ENCODE measurements around the gene LENEP.

LENEP gene

GRCh38 chr1:155026154-155026553, 32.8 kb downstream of the LENEP start:
- no peak for DNase-seq (ENCODE audit: low read depth, low spot score)

- no peak for DNase-seq (ENCODE audit: low read depth, low spot score)
Observed at GRCh38 chr1:155026588-155026987, 33.2 kb downstream of the LENEP start.

- DNase-seq (ENCODE audit: low read depth, low spot score) = no peak
Observed at GRCh38 chr1:155029513-155030242, 36.3 kb downstream of the LENEP start.

- DNase-seq (ENCODE audit: low read depth, low spot score) = no peak
Observed at GRCh38 chr1:155030243-155030795, 36.9 kb downstream of the LENEP start.

GRCh38 chr1:155030899-155031298, 37.5 kb downstream of the LENEP start:
- DNase-seq (ENCODE audit: low read depth, low spot score) = no peak

- no peak for DNase-seq (ENCODE audit: low read depth, low spot score)
Observed at GRCh38 chr1:155032886-155033285, 39.5 kb downstream of the LENEP start.

- no peak for DNase-seq (ENCODE audit: low read depth, low spot score)
Observed at GRCh38 chr1:155033524-155033923, 40.1 kb downstream of the LENEP start, which contains the start of the genes DCST1 and DCST2. Gene DCST1, plus strand, starts transcription at chr1:155033824. Its CDS starts 213 bp downstream, at chr1:155034037. Gene DCST2, minus strand, starts transcription at chr1:155033781. Its CDS starts 80 bp downstream, at chr1:155033701.

GRCh38 chr1:155034318-155035208, 41.2 kb downstream of the LENEP start:
- DNase-seq (ENCODE audit: low read depth, low spot score) = no peak

- DNase-seq (ENCODE audit: low read depth, low spot score) = no peak
Observed at GRCh38 chr1:155035936-155036335, 42.5 kb downstream of the LENEP start.

- no peak for DNase-seq (ENCODE audit: low read depth, low spot score)
Observed at GRCh38 chr1:155037043-155037442, 43.7 kb downstream of the LENEP start.

- DNase-seq (ENCODE audit: low read depth, low spot score) = no peak
Observed at GRCh38 chr1:155037851-155038441, 44.6 kb downstream of the LENEP start.

- DNase-seq (ENCODE audit: low read depth, low spot score) = no peak
Observed at GRCh38 chr1:155038602-155039307, 45.4 kb downstream of the LENEP start.

- DNase-seq (ENCODE audit: low read depth, low spot score) = no peak
Observed at GRCh38 chr1:155039308-155039669, 45.9 kb downstream of the LENEP start.

GRCh38 chr1:155040358-155041093, 47.1 kb downstream of the LENEP start:
- no peak for DNase-seq (ENCODE audit: low read depth, low spot score)

GRCh38 chr1:155042789-155043188, 49.4 kb downstream of the LENEP start:
- DNase-seq (ENCODE audit: low read depth, low spot score) = no peak

GRCh38 chr1:155043301-155043702, 49.9 kb downstream of the LENEP start:
- no peak for DNase-seq (ENCODE audit: low read depth, low spot score)

- DNase-seq (ENCODE audit: low read depth, low spot score) = no peak
Observed at GRCh38 chr1:155043793-155044192, 50.4 kb downstream of the LENEP start.
